DOHH2 (cell line): ENCODE measurements around the gene PTPN12.

Source experiments
- EZH2phosphoT487 ChIP-seq: fragments of 200-600 bp; sonication (generic); IDR thresholded peaks from 2 replicates; pipeline ENCODE4 v1.6.1; 2017; ENCODE audit warnings: borderline replicate concordance, mild to moderate bottlenecking, antibody characterized with exemption, low read length, moderate library complexity, mixed read lengths
- TF ChIP-seq, protein P1 (sequence below): fragments of 200-600 bp; sonication (generic); IDR thresholded peaks from one replicate; pipeline ENCODE4 v1.5.1; 2014; ENCODE audit warnings: antibody characterized with exemption, mild to moderate bottlenecking, low read depth, low read length; ENCODE audit not compliant: poor library complexity, severe bottlenecking

DNA sequence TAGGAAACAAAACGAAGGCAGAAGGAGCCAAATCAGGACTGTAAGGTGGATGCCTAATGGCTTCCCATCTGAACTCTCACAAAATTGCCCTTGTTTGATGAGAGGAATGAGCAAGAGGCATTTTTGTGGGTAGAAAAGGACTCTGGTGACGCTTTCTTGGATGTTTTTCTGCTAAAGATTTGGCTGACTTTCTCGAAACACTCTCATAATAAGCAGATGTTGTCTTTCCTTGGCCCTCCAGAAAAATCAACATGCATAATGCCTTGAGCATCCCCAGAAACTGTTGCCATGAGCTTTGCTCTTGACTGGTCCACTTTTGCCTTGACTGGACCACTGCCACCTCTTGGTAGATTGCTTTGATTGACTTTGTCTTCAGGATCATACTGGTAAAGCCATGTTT is 13.5 kb downstream of the PTPN12 start:
- TF ChIP-seq, protein P1, sequence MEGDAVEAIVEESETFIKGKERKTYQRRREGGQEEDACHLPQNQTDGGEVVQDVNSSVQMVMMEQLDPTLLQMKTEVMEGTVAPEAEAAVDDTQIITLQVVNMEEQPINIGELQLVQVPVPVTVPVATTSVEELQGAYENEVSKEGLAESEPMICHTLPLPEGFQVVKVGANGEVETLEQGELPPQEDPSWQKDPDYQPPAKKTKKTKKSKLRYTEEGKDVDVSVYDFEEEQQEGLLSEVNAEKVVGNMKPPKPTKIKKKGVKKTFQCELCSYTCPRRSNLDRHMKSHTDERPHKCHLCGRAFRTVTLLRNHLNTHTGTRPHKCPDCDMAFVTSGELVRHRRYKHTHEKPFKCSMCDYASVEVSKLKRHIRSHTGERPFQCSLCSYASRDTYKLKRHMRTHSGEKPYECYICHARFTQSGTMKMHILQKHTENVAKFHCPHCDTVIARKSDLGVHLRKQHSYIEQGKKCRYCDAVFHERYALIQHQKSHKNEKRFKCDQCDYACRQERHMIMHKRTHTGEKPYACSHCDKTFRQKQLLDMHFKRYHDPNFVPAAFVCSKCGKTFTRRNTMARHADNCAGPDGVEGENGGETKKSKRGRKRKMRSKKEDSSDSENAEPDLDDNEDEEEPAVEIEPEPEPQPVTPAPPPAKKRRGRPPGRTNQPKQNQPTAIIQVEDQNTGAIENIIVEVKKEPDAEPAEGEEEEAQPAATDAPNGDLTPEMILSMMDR, result no peak
- no peak for TF ChIP-seq EZH2phosphoT487
